Esophagus squamous epithelium (tissue), 5 donors: ENCODE data around the gene CPB1. TPM values are rescaled to one million over a fixed set of nuclear protein-coding genes. Genes with fewer than 3 reads are reported as not detected.

Experiments
- DNase-seq: peaks from one replicate; lab custom pipeline; 2025; lab: John Stamatoyannopoulos, UW
- H3K27ac ChIP-seq, 4 donors: fragments of 200-600 bp; sonication (generic); one replicate each; pipeline ENCODE4 v1.5.1; 2016 to 2019; ENCODE audit warnings: mild to moderate bottlenecking in 1 of 4
- H3K27me3 ChIP-seq, 4 donors: fragments of 200-600 bp; sonication (generic); 1 replicate in 3 of 4; 2 replicates in 1 of 4; pipeline versions ENCODE4 v1.5.1 to v1.6.0; 2017 to 2021; ENCODE audit warnings: antibody characterized with exemption in 1 of 4
- H3K36me3 ChIP-seq, 3 donors: fragments of 200-600 bp; sonication (generic); one replicate each; pipeline ENCODE4 v1.5.1; 2016 to 2019
- H3K4me1 ChIP-seq, 3 donors: fragments of 200-600 bp; sonication (generic); one replicate each; pipeline ENCODE4 v1.5.1; 2017 to 2019
- H3K4me3 ChIP-seq, 4 donors: fragments of 200-600 bp; sonication (generic); 1 replicate in 3 of 4; 2 replicates in 1 of 4; pipeline ENCODE4 v1.5.1; 2016 to 2019; ENCODE audit warnings: mild to moderate bottlenecking in 2 of 4, moderate library complexity in 1 of 4
- H3K9me3 ChIP-seq, 3 donors: fragments of 200-600 bp; sonication (generic); one replicate each; pipeline ENCODE4 v1.5.1; 2016 to 2019
- POLR2A ChIP-seq, 4 donors: fragments of 450-650 bp; IDR thresholded peaks; one replicate each; pipeline ENCODE4 v1.6.1; 2017; ENCODE audit warnings: antibody characterized with exemption in 4 of 4, mild to moderate bottlenecking in 4 of 4, moderate library complexity in 3 of 4
- WGBS, 2 donors: methylation state at CpG; one replicate each; pipeline ENCODE4 v1.1.5; 2018; 5-methylcytosine and 5-hydroxymethylcytosine counted together
- intact Hi-C: fragments of 100-400 bp; cut with DNase I; formaldehyde crosslinking; loops from one replicate; pipeline ENCODE4 v1.15.0; 2022
- total RNA-seq, 4 donors: library from RNA; depleted of rRNA; stranded (reverse); fragments of >200 nt; gene quantifications; one replicate each; pipeline ENCODE4 v1.1.0, GENCODE V29; 2016
- TF ChIP-seq, protein P1 (sequence below), 6 experiments: fragments of 450-650 bp in 4 of 6; fragments of 200-600 bp in 2 of 6; sonication (generic) in 2 of 6; IDR thresholded peaks; one replicate each; pipeline ENCODE4 v1.5.1; 2016 to 2019; ENCODE audit warnings: antibody characterized with exemption in 6 of 6, mild to moderate bottlenecking in 4 of 6, moderate library complexity in 4 of 6
- donor health status: DM: yes; HTN: yes; CAD: no.

CPB1 gene
- total RNA-seq, 4 donors from 2014 or later = not detected

DNA sequence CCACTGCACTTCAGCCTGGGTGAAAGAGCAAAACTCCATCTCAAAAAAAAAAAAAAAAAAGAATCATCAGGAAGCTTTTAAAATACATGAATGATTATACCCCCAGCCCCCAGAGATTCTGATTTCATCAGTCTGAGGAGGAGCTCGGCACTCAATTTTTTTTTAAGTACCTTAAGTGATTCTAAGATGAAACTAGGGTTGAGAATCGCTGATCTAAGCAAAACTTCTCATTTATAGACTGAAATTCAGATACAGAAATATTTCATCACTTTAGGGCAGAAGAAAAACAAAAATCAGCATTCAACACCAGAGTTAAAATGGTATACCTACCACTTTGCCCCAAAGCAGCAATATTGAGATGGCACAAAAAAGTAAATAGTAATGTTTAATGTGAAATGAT lies 62.2 kb downstream of the CPB1 start:
- WGBS, 2 donors = 64 to 70% methylated on average over 2 of the region's 2 CpGs

DNA sequence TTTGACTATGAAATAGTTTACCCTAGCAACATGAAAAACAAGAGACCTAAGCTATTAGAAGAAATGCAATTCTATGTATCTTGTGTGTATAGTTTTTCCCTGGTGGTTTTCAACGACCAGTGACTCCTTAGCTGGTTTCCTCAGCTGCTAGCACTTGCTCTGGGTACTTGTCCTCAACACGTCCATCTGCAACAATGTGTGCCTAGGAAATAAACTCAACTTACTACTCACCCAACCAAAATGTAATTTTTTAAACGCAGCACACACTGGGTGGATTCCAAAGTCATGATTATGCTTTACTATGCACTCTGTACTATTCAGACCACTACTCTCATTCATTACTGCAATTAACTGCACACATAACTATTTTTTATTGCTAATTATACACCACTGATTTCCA lies 68.5 kb downstream of the CPB1 start:
- no peak for TF ChIP-seq POLR2A (IDR thresholded peaks at IDR 0.05)
- TF ChIP-seq, protein P1, sequence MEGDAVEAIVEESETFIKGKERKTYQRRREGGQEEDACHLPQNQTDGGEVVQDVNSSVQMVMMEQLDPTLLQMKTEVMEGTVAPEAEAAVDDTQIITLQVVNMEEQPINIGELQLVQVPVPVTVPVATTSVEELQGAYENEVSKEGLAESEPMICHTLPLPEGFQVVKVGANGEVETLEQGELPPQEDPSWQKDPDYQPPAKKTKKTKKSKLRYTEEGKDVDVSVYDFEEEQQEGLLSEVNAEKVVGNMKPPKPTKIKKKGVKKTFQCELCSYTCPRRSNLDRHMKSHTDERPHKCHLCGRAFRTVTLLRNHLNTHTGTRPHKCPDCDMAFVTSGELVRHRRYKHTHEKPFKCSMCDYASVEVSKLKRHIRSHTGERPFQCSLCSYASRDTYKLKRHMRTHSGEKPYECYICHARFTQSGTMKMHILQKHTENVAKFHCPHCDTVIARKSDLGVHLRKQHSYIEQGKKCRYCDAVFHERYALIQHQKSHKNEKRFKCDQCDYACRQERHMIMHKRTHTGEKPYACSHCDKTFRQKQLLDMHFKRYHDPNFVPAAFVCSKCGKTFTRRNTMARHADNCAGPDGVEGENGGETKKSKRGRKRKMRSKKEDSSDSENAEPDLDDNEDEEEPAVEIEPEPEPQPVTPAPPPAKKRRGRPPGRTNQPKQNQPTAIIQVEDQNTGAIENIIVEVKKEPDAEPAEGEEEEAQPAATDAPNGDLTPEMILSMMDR (IDR thresholded peaks at IDR 0.05) = no peak
- H3K36me3 ChIP-seq = no peaks in the 10 kb centered on the region
- no peak overlapping the region for H3K4me3 ChIP-seq
- 53 to 59% methylated on average over 3 of the region's 3 CpGs for WGBS, 2 donors
- no peaks in the 10 kb centered on the region for H3K27me3 ChIP-seq
- DNase-seq = no peak
- no peaks in the 10 kb centered on the region for H3K4me1 ChIP-seq
- no peaks in the 10 kb centered on the region for H3K9me3 ChIP-seq
- no peak overlapping the region for H3K27ac ChIP-seq
- intact Hi-C loops = no loop called here

More for the DNA sequence above, 62.2 kb downstream of the CPB1 start:
- no peaks in the 10 kb centered on the region for H3K9me3 ChIP-seq
- H3K27ac ChIP-seq = no peak overlapping the region
- H3K4me1 ChIP-seq = no peaks in the 10 kb centered on the region
- no peaks in the 10 kb centered on the region for H3K36me3 ChIP-seq
- no peak overlapping the region for H3K4me3 ChIP-seq
- DNase-seq = no peak
- no peak for TF ChIP-seq POLR2A (IDR thresholded peaks at IDR 0.05)
- TF ChIP-seq, protein P1 (IDR thresholded peaks at IDR 0.05) = no peak
- intact Hi-C loops = no loop called here
- H3K27me3 ChIP-seq = no peaks in the 10 kb centered on the region

DNA sequence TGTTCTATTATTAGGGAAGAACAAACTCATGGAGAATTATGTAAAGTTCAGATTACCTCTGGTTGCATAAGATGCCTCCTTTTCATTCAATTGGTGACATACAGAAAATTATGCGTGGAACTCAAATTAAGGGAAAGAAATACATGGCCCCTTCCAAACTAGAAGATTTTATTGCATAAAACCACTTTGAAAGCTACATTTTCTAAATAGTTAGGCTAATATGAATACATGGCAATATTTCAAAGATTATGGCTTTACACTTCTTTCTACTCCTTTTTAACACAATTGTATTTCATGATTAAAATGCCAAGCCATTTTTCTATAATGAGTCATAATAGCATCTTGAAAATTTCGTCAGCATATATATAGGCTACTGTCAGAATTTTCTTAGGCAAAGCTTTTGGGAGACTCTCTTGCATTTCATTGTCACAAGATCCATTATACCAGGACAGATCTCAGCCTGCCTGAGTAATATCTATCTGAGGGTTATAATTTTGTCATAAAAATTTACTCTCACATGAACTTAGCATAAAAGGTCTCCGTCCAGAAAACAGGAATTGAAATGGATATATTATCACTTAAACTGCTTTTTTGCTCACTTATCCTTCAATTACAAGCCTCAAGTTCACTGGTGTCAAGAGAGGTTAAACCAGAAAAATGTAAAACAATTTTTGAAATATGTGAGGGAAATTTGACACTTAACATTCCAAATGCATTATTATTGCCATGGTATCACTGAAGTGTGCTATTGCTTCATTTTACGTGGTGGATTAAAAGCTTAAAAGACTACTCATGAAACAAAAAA lies 74.6 kb downstream of the CPB1 start:
- Histone ChIP-seq H3K4me3 (no peak overlapping the region), H3K9me3 (no peaks in the 10 kb centered on the region), H3K36me3 (no peaks in the 10 kb centered on the region), H3K4me1 (no peaks in the 10 kb centered on the region), H3K27me3 (peaks cover 0 to 5% (median 0%) of the 10 kb centered on the region in 4 donors), H3K27ac (no peak overlapping the region)
- 47 to 51% methylated on average over 4 of the region's 4 CpGs for WGBS, 2 donors
- intact Hi-C loops = no loop called here
- TF ChIP-seq POLR2A (IDR thresholded peaks at IDR 0.05) = no peak
- TF ChIP-seq, protein P1 (IDR thresholded peaks at IDR 0.05) = no peak
- DNase-seq = no peak

DNA sequence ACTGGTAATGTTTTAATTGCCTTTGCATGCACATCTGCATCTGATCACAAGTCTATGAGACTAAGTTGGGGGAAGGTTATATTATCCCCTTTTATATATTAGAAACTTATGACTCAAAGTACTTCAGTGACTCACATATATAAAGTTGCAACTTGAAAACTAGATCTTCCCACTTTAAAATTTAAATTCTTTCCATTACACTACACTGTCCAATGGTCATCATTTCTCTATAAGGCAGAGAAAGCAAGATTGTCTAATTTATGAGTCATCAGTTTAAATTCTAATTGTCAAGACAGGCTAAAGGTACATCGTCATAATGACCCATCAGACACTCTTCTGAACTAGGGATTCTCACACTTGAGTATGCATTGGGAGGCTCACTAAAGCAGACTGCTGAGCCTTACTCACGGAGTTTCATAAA lies 75.4 kb downstream of the CPB1 start:
- H3K4me3 ChIP-seq = no peak overlapping the region
- no peak for TF ChIP-seq POLR2A (IDR thresholded peaks at IDR 0.05)
- TF ChIP-seq, protein P1 (IDR thresholded peaks at IDR 0.05) = no peak
- DNase-seq = no peak
- H3K4me1 ChIP-seq = no peaks in the 10 kb centered on the region
- H3K27me3 ChIP-seq = peaks cover 0 to 5% (median 0%) of the 10 kb centered on the region in 4 donors
- H3K9me3 ChIP-seq = no peaks in the 10 kb centered on the region
- H3K27ac ChIP-seq = no peak overlapping the region
- no peaks in the 10 kb centered on the region for H3K36me3 ChIP-seq
- intact Hi-C loops = no loop called here
- WGBS, 2 donors = 56 to 79% methylated on average over 2 of the region's 2 CpGs

DNA sequence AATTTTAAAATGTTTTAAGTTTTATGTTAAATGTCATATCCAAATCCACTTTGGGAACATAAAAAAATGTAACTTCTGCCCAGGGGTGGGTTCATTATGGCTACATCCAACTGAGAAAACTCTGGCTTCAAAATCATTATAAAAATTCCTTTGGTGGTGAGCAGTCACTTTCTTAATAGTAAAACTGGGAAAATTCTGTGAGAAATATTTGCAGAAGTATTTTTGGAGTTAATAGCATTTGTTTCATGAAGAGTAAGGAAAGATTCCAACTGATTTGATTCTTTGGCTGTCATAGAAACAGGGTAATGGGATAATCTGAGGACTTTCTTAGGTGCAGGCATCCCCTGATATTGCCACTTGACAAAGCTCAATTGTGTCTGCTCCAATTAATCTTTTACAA lies 76.3 kb downstream of the CPB1 start:
- DNase-seq = no peak
- Histone ChIP-seq H3K27me3 (peaks cover 0 to 5% (median 0%) of the 10 kb centered on the region in 4 donors), H3K4me3 (no peak overlapping the region), H3K27ac (no peak overlapping the region), H3K4me1 (no peaks in the 10 kb centered on the region), H3K9me3 (no peaks in the 10 kb centered on the region), H3K36me3 (no peaks in the 10 kb centered on the region)
- TF ChIP-seq, protein P1 (IDR thresholded peaks at IDR 0.05) = no peak
- TF ChIP-seq POLR2A (IDR thresholded peaks at IDR 0.05) = no peak
- intact Hi-C loops = no loop called here
